Right lobe of liver (tissue), 4 donors: ENCODE results near the gene ZNF521.

Experiments
- POLR2A ChIP-seq: fragments of 450-650 bp; IDR thresholded peaks from one replicate; pipeline ENCODE4 v1.6.1; 2017; ENCODE audit warnings: antibody characterized with exemption, mild to moderate bottlenecking
- TF ChIP-seq, protein P1 (sequence below), 4 donors: fragments of 200-600 bp in 3 of 4; fragments of 450-650 bp in 1 of 4; IDR thresholded peaks; one replicate each; pipeline versions ENCODE4 v1.5.1 to v1.8.0; 2016 to 2022; ENCODE audit warnings: antibody characterized with exemption in 4 of 4, mild to moderate bottlenecking in 2 of 4
- donor health status: DM: no; HTN: no; CAD: no.
- donor health status: DM: no; HTN: no; CAD: no.
- donor health status: DM: no; HTN: yes; CAD: no.

DNA sequence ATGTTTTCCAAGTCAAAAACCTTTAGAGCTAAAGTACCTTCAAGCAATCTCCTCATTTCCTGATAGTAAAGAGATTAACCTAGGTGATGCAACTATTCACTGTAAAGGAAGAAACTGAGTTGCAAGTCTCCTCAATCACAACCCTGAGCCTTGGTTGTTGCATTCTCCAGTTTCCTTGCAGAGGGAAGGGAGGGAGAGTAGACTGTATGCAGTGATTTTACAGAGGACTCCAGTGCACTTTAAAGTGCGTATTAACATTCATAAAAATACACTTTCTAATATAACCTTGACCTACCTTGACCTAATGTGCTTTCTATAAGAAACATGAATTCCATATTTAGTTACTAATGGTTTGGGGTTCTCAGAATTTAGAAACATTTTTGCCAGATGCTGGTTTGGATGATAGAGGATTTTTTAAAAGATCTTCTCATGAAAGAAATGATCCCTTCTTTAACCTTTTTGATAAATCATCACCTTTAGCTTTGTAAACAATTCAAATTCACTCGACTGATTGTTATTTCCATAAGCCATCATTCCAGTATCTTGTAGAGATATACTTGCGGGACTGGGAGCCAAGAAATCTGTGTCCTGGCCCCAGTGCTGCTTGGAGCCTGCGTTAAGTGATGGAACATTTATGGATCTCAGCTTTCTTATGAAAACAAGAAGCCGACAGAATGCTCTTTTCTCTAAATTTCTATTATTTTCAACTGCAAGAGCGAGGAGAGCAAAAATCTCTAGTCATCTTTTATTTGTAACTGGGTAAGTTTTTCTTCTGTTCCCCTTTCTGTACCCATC is 228.3 kb downstream of the ZNF521 start:
- TF ChIP-seq, protein P1, sequence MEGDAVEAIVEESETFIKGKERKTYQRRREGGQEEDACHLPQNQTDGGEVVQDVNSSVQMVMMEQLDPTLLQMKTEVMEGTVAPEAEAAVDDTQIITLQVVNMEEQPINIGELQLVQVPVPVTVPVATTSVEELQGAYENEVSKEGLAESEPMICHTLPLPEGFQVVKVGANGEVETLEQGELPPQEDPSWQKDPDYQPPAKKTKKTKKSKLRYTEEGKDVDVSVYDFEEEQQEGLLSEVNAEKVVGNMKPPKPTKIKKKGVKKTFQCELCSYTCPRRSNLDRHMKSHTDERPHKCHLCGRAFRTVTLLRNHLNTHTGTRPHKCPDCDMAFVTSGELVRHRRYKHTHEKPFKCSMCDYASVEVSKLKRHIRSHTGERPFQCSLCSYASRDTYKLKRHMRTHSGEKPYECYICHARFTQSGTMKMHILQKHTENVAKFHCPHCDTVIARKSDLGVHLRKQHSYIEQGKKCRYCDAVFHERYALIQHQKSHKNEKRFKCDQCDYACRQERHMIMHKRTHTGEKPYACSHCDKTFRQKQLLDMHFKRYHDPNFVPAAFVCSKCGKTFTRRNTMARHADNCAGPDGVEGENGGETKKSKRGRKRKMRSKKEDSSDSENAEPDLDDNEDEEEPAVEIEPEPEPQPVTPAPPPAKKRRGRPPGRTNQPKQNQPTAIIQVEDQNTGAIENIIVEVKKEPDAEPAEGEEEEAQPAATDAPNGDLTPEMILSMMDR (IDR thresholded peaks at IDR 0.05): no peak
- TF ChIP-seq POLR2A: no peak
